ENCODE results near the gene MAGEC3.

GRCh38 chrX:141902366-141902765, 64.2 kb downstream of the MAGEC3 start:
- no peak for TF ChIP-seq CTCF (IDR thresholded peaks at IDR 0.05)
- no peak for TF ChIP-seq EZH2 (IDR thresholded peaks at IDR 0.05)
